Trophoblast cell (in vitro differentiated cells and primary cell): Measurements from ENCODE around the gene SMIM12.
A peak's percentile ranks its signal among the peaks of the same experiment; 100 is the strongest.

Experiments used
- DNase-seq, 2 donors: peaks; one replicate each; pipeline ENCODE4 v3.0.0-alpha.2; 2016
- H2AFZ ChIP-seq: 2 replicates; pipeline ENCODE4 v1.6.1; 2013; ENCODE audit warnings: low read length, moderate library complexity, mild to moderate bottlenecking; ENCODE audit not compliant: insufficient read depth, poor library complexity
- H2AK5ac ChIP-seq: 2 replicates; pipeline ENCODE4 v1.6.1; 2013; ENCODE audit warnings: mild to moderate bottlenecking, low read length
- H2BK120ac ChIP-seq: 2 replicates; pipeline ENCODE4 v1.6.1; 2013; ENCODE audit warnings: low read length, mild to moderate bottlenecking, moderate library complexity; ENCODE audit not compliant: insufficient read depth, poor library complexity
- H2BK12ac ChIP-seq: 2 replicates; pipeline ENCODE4 v1.6.1; 2013; ENCODE audit warnings: mild to moderate bottlenecking, low read length, moderate library complexity
- H2BK5ac ChIP-seq: 2 replicates; pipeline ENCODE4 v1.6.1; 2013; ENCODE audit warnings: low read length, low read depth, moderate library complexity, mild to moderate bottlenecking; ENCODE audit not compliant: poor library complexity
- H3K14ac ChIP-seq: 2 replicates; pipeline ENCODE4 v1.6.1; 2013; ENCODE audit warnings: mild to moderate bottlenecking, low read length
- H3K18ac ChIP-seq: 2 replicates; pipeline ENCODE4 v1.6.1; 2013; ENCODE audit warnings: mild to moderate bottlenecking, low read length
- H3K23ac ChIP-seq: 2 replicates; pipeline ENCODE4 v1.6.1; 2013; ENCODE audit warnings: low read length
- H3K27ac ChIP-seq: 2 replicates; pipeline ENCODE4 v1.5.1; 2013; ENCODE audit warnings: low read depth, mild to moderate bottlenecking, inconsistent platforms, low read length, moderate library complexity
- H3K27me3 ChIP-seq: 2 replicates; pipeline ENCODE4 v1.6.1; 2013; ENCODE audit warnings: inconsistent platforms, mild to moderate bottlenecking, low read length, moderate library complexity; ENCODE audit not compliant: insufficient read depth
- H3K36me3 ChIP-seq, 2 experiments: 1 replicate in 1 of 2; 2 replicates in 1 of 2; pipeline ENCODE4 v1.6.1; 2013; ENCODE audit warnings: low read length in 2 of 2, mild to moderate bottlenecking in 2 of 2, moderate library complexity in 1 of 2; ENCODE audit not compliant: insufficient read depth in 2 of 2, control insufficient read depth in 1 of 2
- H3K4ac ChIP-seq: 2 replicates; pipeline ENCODE4 v1.6.1; 2013; ENCODE audit warnings: low read depth, mild to moderate bottlenecking, low read length, moderate library complexity
- H3K4me1 ChIP-seq, 2 experiments: 1 replicate in 1 of 2; 2 replicates in 1 of 2; pipeline ENCODE4 v1.6.1; 2013; ENCODE audit warnings: low read length in 2 of 2, mild to moderate bottlenecking in 2 of 2, moderate library complexity in 1 of 2; ENCODE audit not compliant: insufficient read depth in 2 of 2, control insufficient read depth in 1 of 2
- H3K4me2 ChIP-seq: 2 replicates; pipeline ENCODE4 v1.6.1; 2013; ENCODE audit warnings: inconsistent platforms, mild to moderate bottlenecking, low read length, moderate library complexity
- H3K4me3 ChIP-seq: 2 replicates; pipeline ENCODE4 v1.5.1; 2013; ENCODE audit warnings: mild to moderate bottlenecking, low read depth, low read length, inconsistent platforms
- H3K79me1 ChIP-seq: one replicate; pipeline ENCODE4 v1.6.1; 2013; ENCODE audit warnings: low read length
- H3K79me2 ChIP-seq: 2 replicates; pipeline ENCODE4 v1.6.1; 2013; ENCODE audit warnings: low read length, mild to moderate bottlenecking; ENCODE audit not compliant: control insufficient read depth, insufficient read depth, poor library complexity
- H3K9ac ChIP-seq: 2 replicates; pipeline ENCODE4 v1.6.1; 2013; ENCODE audit warnings: mild to moderate bottlenecking, low read length
- H3K9me3 ChIP-seq: 2 replicates; pipeline ENCODE4 v1.6.1; 2013; ENCODE audit warnings: low read depth, mild to moderate bottlenecking, control low read depth, inconsistent platforms, low read length; ENCODE audit not compliant: insufficient read depth
- H4K12ac ChIP-seq: 2 replicates; pipeline ENCODE4 v1.6.1; 2013; ENCODE audit warnings: low read depth, mild to moderate bottlenecking, low read length, moderate library complexity
- H4K8ac ChIP-seq: 2 replicates; pipeline ENCODE4 v1.6.1; 2013; ENCODE audit warnings: low read depth, mild to moderate bottlenecking, low read length, moderate library complexity
- H4K91ac ChIP-seq: one replicate; pipeline ENCODE4 v1.6.1; 2013; ENCODE audit warnings: low read depth, mild to moderate bottlenecking, low read length, moderate library complexity
- WGBS: extraction: QIAGEN DNeasy Blood & Tissue Kit; methylation state at CpG from one replicate; pipeline ENCODE4 v1.1.7; 2013; ENCODE audit warnings: missing lambda C conversion rate; ENCODE audit not compliant: insufficient read length, insufficient coverage; ENCODE audit errors: extremely low coverage; 5-methylcytosine and 5-hydroxymethylcytosine counted together

SMIM12 gene

GRCh38 chr1:34844252-34844634 lies 15.3 kb downstream of the SMIM12 start:
- DNase-seq = peak; percentile 42 to 49
- H2AFZ ChIP-seq = no peak overlapping the region
- H3K4me3 ChIP-seq = no peak overlapping the region
- no peaks in the 10 kb centered on the region for H3K9me3 ChIP-seq
- no peak overlapping the region for H3K4me2 ChIP-seq
- H3K36me3 ChIP-seq = no peaks in the 10 kb centered on the region
- no peak overlapping the region for H4K12ac ChIP-seq
- no peaks in the 10 kb centered on the region for H3K27me3 ChIP-seq
- H3K79me2 ChIP-seq = no peaks in the 10 kb centered on the region
- no peak overlapping the region for H3K23ac ChIP-seq
- no peak overlapping the region for H3K9ac ChIP-seq
- H3K14ac ChIP-seq = no peak overlapping the region
- no peak overlapping the region for H2BK5ac ChIP-seq
- no peak overlapping the region for H3K27ac ChIP-seq
- no peak overlapping the region for H2BK120ac ChIP-seq
- no peaks in the 10 kb centered on the region for H3K79me1 ChIP-seq
- H3K18ac ChIP-seq = no peak overlapping the region
- no peak overlapping the region for H4K91ac ChIP-seq
- no peak overlapping the region for H4K8ac ChIP-seq
- H3K4me1 ChIP-seq = peaks cover 16 to 28% of the 10 kb centered on the region in 2 experiments
- H2BK12ac ChIP-seq = no peak overlapping the region
- no peak overlapping the region for H3K4ac ChIP-seq
- WGBS = no CpG with 5 or more reads among the region's 4 CpGs
- H2AK5ac ChIP-seq = no peak overlapping the region

GRCh38 chr1:34843392-34844251 lies 15.9 kb downstream of the SMIM12 start:
- Histone ChIP-seq H2AFZ (no peak overlapping the region), H2BK5ac (no peak overlapping the region), H3K9ac (no peak overlapping the region), H3K4me3 (no peak overlapping the region), H3K23ac (no peak overlapping the region), H4K91ac (no peak overlapping the region), H4K12ac (no peak overlapping the region), H3K4me2 (no peak overlapping the region), H3K14ac (no peak overlapping the region), H3K18ac (no peak overlapping the region), H2AK5ac (no peak overlapping the region), H3K79me2 (no peaks in the 10 kb centered on the region), H3K27me3 (no peaks in the 10 kb centered on the region), H3K27ac (no peak overlapping the region), H3K4ac (no peak overlapping the region), H2BK12ac (no peak overlapping the region), H3K9me3 (no peaks in the 10 kb centered on the region), H3K79me1 (no peaks in the 10 kb centered on the region), H4K8ac (no peak overlapping the region), H3K4me1 (peaks cover 16 to 28% of the 10 kb centered on the region in 2 experiments), H2BK120ac (no peak overlapping the region), H3K36me3 (no peaks in the 10 kb centered on the region)
- no peak for DNase-seq
- no CpG with 5 or more reads among the region's 14 CpGs for WGBS

DNA sequence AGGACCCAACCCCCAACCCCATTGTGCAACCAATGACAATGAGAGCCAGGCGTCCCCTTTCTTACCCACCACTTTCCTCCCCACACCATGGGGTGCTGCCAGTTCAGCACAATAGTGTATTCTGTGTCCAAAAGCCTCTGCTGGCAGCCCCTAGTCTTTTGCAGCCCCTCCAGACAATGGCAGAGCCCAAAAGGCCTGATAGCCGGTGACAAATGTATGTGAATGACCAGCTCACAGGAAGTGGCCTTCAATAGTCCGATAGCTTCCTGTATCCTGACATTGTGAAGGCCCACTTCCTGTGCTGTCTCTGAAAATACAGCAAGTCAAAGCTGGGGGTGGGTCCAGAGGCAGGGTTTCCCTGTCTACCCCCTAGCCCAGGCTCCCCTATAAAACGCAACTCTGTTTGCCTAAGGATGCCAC lies 16.6 kb downstream of the SMIM12 start:
- H2BK120ac ChIP-seq = no peak overlapping the region
- H3K79me1 ChIP-seq = no peaks in the 10 kb centered on the region
- H2BK12ac ChIP-seq = no peak overlapping the region
- WGBS = no CpG with 5 or more reads among the region's 4 CpGs
- H3K27me3 ChIP-seq = no peaks in the 10 kb centered on the region
- DNase-seq = no peak
- H3K4me3 ChIP-seq = no peak overlapping the region
- no peak overlapping the region for H4K91ac ChIP-seq
- H3K79me2 ChIP-seq = no peaks in the 10 kb centered on the region
- peaks cover 16 to 28% of the 10 kb centered on the region in 2 experiments for H3K4me1 ChIP-seq
- no peak overlapping the region for H4K8ac ChIP-seq
- H3K9me3 ChIP-seq = no peaks in the 10 kb centered on the region
- H3K18ac ChIP-seq = no peak overlapping the region
- H3K14ac ChIP-seq = no peak overlapping the region
- H3K27ac ChIP-seq = no peak overlapping the region
- H3K4ac ChIP-seq = no peak overlapping the region
- no peak overlapping the region for H3K9ac ChIP-seq
- no peak overlapping the region for H2AFZ ChIP-seq
- no peak overlapping the region for H3K23ac ChIP-seq
- H2BK5ac ChIP-seq = no peak overlapping the region
- no peak overlapping the region for H3K4me2 ChIP-seq
- H3K36me3 ChIP-seq = no peaks in the 10 kb centered on the region
- no peak overlapping the region for H4K12ac ChIP-seq
- no peak overlapping the region for H2AK5ac ChIP-seq

DNA sequence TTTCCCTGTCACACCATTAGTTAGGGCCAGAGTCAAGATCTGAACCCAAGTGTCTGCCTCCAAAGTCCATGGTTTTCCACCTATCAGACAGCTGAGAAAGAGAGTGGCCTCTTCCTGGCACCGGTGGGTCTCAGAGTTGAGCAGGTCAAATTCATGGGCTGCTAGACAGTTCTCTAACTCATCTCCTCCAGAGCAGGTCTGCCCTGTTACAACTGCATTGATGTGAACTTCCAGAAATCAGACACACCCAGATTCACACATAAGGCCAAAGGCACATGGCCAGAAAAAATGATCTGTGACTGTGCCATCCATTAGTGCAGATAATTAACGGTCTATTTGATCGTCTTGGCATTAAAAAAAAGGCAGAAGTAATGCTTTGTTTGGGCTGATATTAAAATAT lies 17.5 kb downstream of the SMIM12 start:
- Histone ChIP-seq H3K79me1 (no peaks in the 10 kb centered on the region), H4K8ac (no peak overlapping the region), H3K36me3 (no peaks in the 10 kb centered on the region), H3K4ac (no peak overlapping the region), H3K18ac (no peak overlapping the region), H3K27ac (no peak overlapping the region), H3K9ac (no peak overlapping the region), H4K12ac (no peak overlapping the region), H2BK120ac (no peak overlapping the region), H4K91ac (no peak overlapping the region), H3K79me2 (no peaks in the 10 kb centered on the region), H3K4me1 (peaks cover 16 to 28% of the 10 kb centered on the region in 2 experiments), H2AK5ac (no peak overlapping the region), H3K4me3 (no peak overlapping the region), H3K4me2 (no peak overlapping the region), H3K23ac (no peak overlapping the region), H2BK5ac (no peak overlapping the region), H2BK12ac (no peak overlapping the region), H3K14ac (no peak overlapping the region), H3K27me3 (no peaks in the 10 kb centered on the region), H2AFZ (no peak overlapping the region), H3K9me3 (no peaks in the 10 kb centered on the region)
- no CpG with 5 or more reads among the region's 3 CpGs for WGBS
- DNase-seq = no peak
